ENCODE measurements around the gene LCN10.
"Not testable (repeated sequence)": the region's sequence is repeated elsewhere in the genome, so short reads cannot be mapped to it uniquely, and the experiment has no call there.

Gene LCN10

GRCh38 chr9:136760834-136761544 lies 18.2 kb upstream of the LCN10 start:
- peak overlapping the region in 2 of 3 experiments; percentile 18 to 40 for H3K4me3 Mint-ChIP-seq
- not testable (repeated sequence) for H3K27me3 Mint-ChIP-seq (ENCODE audit: low read depth); H3K36me3 Mint-ChIP-seq (ENCODE audit: low read depth); H3K4me1 Mint-ChIP-seq; H3K9me3 Mint-ChIP-seq
- TF ChIP-seq, protein P1, sequence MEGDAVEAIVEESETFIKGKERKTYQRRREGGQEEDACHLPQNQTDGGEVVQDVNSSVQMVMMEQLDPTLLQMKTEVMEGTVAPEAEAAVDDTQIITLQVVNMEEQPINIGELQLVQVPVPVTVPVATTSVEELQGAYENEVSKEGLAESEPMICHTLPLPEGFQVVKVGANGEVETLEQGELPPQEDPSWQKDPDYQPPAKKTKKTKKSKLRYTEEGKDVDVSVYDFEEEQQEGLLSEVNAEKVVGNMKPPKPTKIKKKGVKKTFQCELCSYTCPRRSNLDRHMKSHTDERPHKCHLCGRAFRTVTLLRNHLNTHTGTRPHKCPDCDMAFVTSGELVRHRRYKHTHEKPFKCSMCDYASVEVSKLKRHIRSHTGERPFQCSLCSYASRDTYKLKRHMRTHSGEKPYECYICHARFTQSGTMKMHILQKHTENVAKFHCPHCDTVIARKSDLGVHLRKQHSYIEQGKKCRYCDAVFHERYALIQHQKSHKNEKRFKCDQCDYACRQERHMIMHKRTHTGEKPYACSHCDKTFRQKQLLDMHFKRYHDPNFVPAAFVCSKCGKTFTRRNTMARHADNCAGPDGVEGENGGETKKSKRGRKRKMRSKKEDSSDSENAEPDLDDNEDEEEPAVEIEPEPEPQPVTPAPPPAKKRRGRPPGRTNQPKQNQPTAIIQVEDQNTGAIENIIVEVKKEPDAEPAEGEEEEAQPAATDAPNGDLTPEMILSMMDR (IDR thresholded peaks at IDR 0.05; ENCODE audit: unreplicated experiment in 3 of 3) = peak; percentile 54 to 58 (median 56)
- H3K27ac Mint-ChIP-seq = peak overlapping the region; percentile 43 to 90 (median 81)

- peak overlapping the region in 2 of 3 experiments; percentile 43 to 81 for H3K27ac Mint-ChIP-seq
- H3K9me3 Mint-ChIP-seq = peaks cover 2% of the 10 kb centered on the region
- TF ChIP-seq, protein P1 (IDR thresholded peaks at IDR 0.05; ENCODE audit: unreplicated experiment in 3 of 3) = no peak
- H3K4me3 Mint-ChIP-seq = no peak overlapping the region
- no peaks in the 10 kb centered on the region for H3K36me3 Mint-ChIP-seq (ENCODE audit: low read depth)
- peaks cover 6% of the 10 kb centered on the region for H3K4me1 Mint-ChIP-seq
- peaks cover 9% of the 10 kb centered on the region for H3K27me3 Mint-ChIP-seq (ENCODE audit: low read depth)
Measured at GRCh38 chr9:136760424-136760823, 17.7 kb upstream of the LCN10 start.

DNA sequence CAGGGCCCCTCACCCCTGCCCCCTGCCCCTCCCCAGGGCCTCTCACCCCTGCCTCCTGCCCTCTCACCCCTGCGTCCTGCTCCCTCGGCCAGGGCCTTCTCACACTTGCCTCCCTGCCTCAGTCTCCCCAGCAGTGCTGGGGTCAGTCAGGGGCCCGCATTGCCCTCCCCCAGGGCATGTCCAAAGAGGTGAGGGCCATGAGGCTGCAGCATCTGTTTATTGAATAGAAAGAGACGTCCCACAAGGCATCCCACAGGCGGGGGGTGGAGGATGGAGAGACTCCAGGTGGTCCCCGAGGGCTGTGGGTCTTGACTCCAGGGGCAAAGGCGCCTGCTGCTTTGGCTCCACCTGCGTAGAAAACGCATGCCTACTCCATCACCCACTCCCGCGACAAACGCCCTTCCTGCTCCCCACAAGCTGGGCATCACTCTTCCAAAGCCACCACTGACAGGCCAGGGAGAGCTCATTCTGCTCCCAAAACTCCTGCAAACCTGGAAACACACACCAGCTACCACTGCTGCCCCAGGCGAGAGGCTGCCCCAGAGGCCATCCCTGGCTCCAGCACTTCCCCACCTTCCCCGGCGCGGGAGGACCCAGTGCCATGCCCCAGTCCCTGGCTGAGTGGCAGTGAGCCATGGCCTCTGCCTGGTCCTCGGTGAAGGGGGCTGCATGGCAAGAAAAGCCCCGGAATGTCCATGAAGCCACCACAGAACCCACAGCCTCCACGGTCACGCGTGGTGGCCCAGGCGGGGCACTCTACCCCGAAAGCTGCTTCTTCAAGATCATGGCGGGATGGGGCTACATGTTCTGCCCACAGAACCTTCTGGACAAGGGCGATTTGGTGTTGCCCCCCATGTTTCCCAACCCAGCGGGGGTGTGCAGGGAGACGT lies 16.9 kb upstream of the LCN10 start:
- TF ChIP-seq, protein P1 (IDR thresholded peaks at IDR 0.05; ENCODE audit: unreplicated experiment in 3 of 3) = no peak
- H3K4me3 Mint-ChIP-seq = no peak overlapping the region
- H3K36me3 Mint-ChIP-seq (ENCODE audit: low read depth) = no peaks in the 10 kb centered on the region
- peaks cover 6% of the 10 kb centered on the region for H3K4me1 Mint-ChIP-seq
- H3K9me3 Mint-ChIP-seq = peaks cover 3% of the 10 kb centered on the region
- no peak overlapping the region for H3K27ac Mint-ChIP-seq
- peaks cover 11% of the 10 kb centered on the region for H3K27me3 Mint-ChIP-seq (ENCODE audit: low read depth)

DNA sequence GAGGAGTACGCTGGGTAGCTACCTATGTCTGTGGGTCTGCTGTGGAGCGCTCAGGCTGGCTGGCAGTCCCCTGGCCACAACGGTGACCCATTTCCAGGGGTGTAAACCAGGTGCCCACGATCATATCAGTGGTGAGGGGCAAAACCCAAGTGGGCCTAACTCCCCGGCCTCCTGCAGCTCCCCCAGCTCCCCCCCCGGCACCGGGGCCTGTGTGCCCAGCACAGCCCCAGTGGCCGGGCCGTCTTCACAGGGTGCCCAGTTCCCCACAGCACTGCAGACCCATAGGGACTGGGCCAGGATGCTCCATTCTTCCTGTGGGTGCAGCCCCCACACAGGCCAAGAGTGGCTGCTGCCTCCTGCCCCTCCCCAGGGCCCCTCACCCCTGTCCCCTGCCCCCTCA lies 16.3 kb upstream of the LCN10 start:
- Mint-ChIP-seq H3K27me3 (ENCODE audit: low read depth) (peaks cover 11% of the 10 kb centered on the region), H3K4me1 (peaks cover 6% of the 10 kb centered on the region), H3K9me3 (peaks cover 3% of the 10 kb centered on the region), H3K36me3 (ENCODE audit: low read depth) (no peaks in the 10 kb centered on the region), H3K4me3 (no peak overlapping the region), H3K27ac (no peak overlapping the region)
- TF ChIP-seq, protein P1 (IDR thresholded peaks at IDR 0.05; ENCODE audit: unreplicated experiment in 3 of 3) = no peak

GRCh38 chr9:136757751-136758140 lies 15.0 kb upstream of the LCN10 start:
- H3K4me1 Mint-ChIP-seq = peaks cover 6% of the 10 kb centered on the region
- no peaks in the 10 kb centered on the region for H3K36me3 Mint-ChIP-seq (ENCODE audit: low read depth)
- TF ChIP-seq, protein P1 (IDR thresholded peaks at IDR 0.05; ENCODE audit: unreplicated experiment in 3 of 3) = no peak
- H3K4me3 Mint-ChIP-seq = no peak overlapping the region
- H3K27ac Mint-ChIP-seq = no peak overlapping the region
- H3K27me3 Mint-ChIP-seq (ENCODE audit: low read depth) = peaks cover 11% of the 10 kb centered on the region
- peaks cover 5% of the 10 kb centered on the region for H3K9me3 Mint-ChIP-seq

Measured in nephron (organoid).